GM21737 (cell line): Measurements from ENCODE around the gene SGSH.
"Not testable (repeated sequence)": the region's sequence is repeated elsewhere in the genome, so short reads cannot be mapped to it uniquely, and the experiment has no call there.

Experiments used
- ATAC-seq: cut with Tn5 transposase; IDR thresholded peaks from one replicate; pipeline ENCODE4 v1.9.1; 2021; ENCODE audit warnings: mild to moderate bottlenecking, moderate library complexity; ENCODE audit not compliant: unreplicated experiment

The SGSH gene

DNA sequence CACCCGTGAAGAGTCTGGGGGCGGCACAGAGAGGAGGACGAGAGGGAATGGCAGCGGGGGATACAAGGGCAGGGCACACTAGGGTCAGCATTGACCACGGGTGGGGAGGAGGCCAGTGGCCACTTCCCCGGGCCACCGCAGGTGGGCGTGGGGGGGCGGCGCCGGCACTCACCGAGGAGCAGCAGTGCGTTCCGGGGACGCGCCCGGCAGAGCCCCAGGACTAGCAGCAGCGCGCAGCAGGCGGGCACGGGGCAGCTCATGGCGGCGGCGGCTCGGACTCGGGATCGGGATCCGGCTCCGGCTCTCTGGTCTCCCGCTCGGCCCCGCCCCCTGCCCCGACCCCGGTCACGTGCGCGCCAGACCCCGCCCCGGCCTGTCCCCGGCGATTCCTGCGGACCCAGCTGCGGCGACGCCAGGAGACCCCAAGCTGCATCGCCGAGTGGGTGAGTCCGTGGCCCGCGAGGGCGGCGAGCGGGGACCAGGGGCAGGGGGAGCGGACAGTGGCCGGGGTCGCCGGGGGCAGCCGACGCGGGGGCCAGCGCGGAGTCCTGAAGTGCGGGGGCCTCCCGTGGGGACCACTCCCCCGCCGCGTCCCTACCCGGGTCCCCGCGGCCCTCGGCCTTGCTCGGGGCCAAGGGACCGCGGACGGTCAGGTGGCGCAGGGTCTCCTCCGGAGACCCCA, at the start of gene SGSH, which contains the start of gene SLC26A11:
Gene SGSH, minus strand, starts transcription at position 280 of the 682 bp plus-strand sequence. Its CDS starts 20 bp downstream, at position 260.
Gene SLC26A11, plus strand, starts transcription at position 374 of the 682 bp plus-strand sequence. CDS start 1,134 bp downstream, outside the sequence.
- peak; percentile 35 for ATAC-seq

GRCh38 chr17:80269405-80269807, 49.3 kb upstream of the SGSH start:
- ATAC-seq: no peak

- no peak for ATAC-seq
These were observed 48.3 kb upstream of the SGSH start for GRCh38 chr17:80268427-80268826.

DNA sequence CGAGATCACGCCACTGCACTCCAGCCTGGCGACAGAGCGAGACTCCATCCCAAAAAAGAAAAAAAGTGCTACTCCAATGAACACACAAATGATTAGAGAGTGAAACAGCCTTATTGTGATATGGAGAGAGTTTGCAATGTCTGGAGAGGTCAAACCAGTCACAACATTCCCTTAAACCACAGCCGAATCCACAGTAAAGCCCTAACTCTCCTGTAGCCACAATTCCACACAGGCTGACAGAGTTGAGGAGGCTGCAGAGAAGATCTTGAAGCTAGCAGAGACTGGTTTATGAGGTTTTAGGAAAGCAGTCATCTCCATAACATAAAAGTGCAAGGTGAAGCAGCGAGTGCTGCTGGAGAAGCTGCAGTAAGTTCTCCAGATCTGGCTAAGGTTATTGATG, 47.3 kb upstream of the SGSH start:
- no peak for ATAC-seq

DNA sequence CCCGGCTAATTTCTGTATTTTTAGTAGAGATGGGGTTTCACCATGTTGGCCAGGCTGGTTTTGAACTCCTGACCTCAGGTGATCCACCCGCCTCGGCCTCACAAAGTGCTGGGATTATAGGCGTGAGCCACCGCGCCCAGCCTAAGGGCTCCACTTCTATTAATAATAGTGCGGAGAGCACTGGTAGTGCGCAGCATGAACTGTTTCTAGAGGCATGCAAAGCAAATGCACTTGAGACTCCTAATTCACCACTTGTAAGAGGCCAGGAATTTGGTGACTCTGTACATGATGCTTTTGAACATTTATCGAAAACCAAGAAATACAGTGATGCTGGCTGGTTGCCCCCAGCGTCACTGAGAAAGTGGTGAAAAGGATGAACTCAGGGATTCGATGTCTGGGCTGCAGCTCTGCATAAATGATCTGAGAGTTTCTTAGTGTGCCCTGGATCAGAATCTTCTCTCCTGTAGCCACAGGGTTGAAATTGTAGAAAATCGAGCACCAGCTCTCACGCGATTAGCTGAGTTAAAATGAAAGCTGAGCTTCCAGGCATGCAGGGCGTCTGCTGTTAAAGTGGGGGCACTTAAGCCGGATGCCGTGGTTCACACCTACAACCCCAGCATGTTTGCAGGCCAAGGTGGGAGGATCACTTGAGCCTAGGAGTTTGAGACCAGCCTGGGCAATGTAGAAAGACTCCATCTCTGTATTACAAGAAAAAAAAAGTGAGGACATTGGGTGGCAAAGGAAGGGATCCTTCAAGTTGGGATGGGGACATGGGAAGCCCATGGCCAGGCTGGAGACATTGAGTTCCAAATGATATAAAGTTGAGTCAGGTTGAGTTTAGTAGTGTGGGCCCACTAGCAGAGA, 45.3 kb upstream of the SGSH start:
- no peak for ATAC-seq

DNA sequence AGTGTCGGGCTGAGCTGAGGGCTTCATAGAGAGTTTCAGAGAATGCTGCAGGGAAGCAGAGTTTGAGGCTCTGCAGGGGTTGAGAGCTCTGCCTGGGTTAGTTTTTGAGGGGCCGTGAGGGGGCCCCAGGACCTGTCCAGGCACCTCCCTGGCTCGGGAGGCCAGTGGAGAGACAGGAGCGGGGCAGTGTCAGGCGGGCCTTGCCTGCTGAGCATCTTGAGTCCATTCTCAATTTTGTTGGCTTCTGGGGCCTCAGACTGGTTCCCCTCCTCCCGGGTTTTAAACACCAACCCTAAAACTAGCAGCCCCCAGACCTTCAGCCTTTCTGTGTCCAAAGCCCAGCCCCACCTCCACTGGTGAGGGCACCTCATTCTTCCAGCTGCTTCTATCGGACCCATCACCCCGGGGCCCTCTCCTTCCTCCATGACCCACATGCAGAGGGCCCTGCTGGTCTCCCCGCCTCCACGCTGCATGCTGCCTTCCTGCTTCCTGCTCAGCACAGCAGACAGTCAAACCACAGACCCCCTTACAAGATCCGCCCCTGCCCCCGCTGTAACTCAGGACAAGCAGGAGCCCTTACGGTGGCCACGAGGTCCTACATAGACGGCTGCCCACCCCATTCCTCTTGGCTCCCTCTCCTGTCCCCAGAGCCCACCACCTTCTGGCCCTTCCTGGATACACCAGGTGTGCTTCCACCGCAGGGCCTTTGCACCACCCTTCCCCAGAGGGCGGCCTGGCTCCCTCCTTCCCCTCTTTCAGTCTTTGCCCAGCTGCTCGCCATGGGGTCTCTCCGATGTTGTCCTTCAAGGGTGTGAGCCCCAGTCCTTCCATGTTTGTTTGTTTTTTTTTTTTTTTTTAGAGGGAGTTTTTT, 44.3 kb upstream of the SGSH start:
- ATAC-seq: no peak

DNA sequence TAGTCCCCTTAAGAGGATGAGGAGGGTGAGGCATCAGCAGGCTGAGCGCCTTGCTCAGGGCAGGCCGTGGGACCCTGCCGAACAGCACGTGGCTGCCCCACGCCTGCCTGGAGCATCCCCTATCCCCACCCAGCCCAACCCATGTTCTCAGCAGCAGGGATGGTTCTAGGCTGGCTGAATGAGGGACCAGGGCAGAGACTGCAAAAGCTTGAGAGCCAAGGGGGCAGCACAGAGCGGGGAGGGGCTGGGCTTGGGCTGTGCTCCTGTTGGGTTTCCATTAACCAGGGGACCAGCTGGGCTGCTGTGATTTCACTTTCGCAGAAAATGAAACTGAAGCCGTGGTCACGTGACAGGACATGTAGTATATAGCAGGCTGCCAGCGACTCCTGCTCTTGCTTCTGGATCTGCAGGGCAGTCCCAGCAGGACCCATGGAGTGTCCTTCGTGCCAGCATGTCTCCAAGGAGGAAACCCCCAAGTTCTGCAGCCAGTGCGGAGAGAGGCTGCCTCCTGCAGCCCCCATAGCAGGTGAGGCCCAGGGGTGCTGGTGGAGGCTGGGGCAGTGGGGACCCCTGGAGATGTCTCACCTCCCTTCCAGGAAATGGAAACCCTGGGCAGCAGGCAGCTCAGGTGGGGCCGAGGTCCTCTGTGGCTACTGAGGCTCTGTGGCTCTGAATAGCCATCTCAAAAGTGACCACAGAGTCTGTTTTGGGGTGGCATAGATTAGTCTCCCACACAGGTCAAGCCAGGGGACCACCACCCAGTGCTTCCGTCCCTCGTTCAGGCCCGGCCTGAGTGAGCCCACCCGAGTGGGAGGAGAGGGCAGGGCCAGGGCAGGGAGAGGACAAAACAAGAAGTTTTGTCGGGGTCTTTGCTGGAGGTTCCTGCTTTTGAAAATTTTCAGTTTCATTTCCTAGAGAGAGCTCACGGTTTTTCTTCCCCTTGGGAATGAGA, 43.4 kb upstream of the SGSH start:
- peak; percentile 38 for ATAC-seq

GRCh38 chr17:80262775-80263244, 42.7 kb upstream of the SGSH start:
- ATAC-seq: no peak

DNA sequence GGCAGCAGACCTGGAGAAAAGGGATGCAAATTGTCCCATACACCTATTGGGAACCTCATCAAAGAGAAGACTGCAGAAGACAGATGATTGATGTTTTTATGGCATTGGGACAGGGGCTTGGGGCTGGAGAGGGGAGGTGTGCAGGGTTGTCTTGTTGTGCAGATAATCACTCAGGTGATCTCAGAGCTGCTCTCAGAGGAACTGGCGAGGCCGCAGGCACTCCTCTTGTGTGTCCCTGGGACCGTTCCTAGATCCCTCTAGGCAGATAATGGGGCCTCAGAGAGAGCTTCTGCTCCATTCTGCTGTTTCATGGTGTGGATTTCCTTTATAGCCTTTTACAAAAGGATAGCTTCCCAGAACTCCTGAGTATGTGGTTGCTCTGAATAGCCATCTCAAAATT, 42.2 kb upstream of the SGSH start:
- ATAC-seq: no peak

DNA sequence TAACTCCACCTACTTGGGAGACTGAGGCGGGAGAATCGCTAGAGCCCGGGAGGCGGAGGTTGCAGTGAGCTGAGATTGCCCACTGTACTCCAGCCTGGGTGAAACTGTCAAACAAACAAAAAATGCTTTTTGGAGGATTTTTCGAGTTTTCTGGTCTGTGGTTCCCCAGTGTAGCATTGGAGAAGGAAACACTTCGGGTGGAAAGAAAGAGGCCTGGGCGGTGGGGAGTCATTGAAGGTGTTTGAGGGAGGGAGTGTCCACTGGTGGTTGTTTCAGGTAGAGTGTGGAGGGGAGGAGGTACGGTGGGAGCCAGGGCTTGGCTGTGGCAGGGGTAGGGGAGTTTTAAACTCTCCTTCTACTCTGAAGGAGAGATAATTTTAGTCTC, 41.8 kb upstream of the SGSH start:
- no peak for ATAC-seq

DNA sequence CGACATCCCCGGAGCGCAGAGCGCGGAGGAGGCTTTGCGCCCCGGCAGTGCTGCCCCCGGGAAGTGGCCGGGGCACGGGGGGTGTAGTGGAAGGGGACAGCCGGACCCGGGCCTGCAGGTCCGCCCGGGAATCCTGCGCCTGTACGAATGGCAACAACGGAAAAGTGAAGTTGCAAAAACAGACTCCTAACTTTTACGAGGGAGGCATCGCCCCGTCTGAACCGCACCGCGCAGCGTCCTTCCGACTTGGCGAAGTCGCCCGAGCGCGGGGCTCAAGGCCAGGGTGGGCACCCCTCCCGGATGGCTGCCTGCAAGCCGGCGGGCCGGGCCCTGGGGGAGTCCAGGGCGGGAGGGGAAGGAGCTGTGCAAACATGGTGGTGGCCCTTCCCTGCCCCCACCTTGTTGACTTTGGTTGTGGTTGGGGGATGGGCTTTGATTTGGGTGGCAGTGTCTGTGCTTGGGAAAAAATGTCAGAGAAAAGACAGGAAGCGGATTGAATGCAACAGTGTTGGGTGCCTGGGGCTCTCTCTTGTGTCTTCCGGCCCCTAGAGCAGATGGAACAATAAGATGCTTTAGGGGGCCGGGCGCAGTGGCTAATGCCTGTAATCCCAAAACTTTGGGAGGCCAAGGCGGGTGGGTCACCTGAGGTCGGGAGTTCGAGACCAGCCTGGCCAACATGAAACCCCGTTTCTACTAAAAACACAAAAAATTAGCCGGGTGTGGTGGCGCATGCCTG, 41.2 kb upstream of the SGSH start:
- no peak for ATAC-seq

- no peak for ATAC-seq
These were observed 40.6 kb upstream of the SGSH start, which contains the start of gene RNF213 for GRCh38 chr17:80260791-80261158. RNF213 (plus strand) TSS chr17:80260852; CDS start chr17:80263682, 2,830 bp downstream.

- ATAC-seq: peak; percentile 30
These were observed 40.0 kb upstream of the SGSH start for GRCh38 chr17:80260069-80260535.

GRCh38 chr17:80259457-80260068, 39.4 kb upstream of the SGSH start:
- no peak for ATAC-seq

- not testable (repeated sequence) for ATAC-seq
These were observed 38.2 kb upstream of the SGSH start for GRCh38 chr17:80258296-80258695.

DNA sequence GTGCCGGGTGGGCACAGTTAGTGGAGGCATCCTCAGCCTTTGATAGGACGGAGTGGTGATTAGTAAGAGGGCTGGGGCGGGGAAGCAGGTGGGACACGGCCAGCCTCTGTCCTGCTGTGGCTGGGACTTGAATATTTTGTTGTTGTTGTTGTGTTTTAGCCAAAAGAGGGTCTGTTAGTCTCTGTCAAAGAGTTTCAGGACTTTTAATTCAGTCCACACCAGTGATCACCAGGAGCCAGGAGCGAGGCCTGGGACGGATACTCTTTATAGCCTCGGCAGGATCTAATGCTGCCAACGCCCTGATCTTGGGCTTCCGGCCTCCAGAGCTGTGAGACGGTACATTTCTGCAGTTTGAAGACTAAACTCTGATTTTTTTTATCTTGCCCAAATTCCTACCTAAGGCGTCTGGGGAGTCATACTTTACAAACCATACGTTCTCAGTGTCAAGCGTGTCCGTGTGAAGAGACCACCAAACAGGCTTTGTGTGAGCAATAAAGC, 37.6 kb upstream of the SGSH start:
- ATAC-seq: no peak

- ATAC-seq: no peak
These were observed 35.9 kb upstream of the SGSH start for GRCh38 chr17:80256034-80256350.

DNA sequence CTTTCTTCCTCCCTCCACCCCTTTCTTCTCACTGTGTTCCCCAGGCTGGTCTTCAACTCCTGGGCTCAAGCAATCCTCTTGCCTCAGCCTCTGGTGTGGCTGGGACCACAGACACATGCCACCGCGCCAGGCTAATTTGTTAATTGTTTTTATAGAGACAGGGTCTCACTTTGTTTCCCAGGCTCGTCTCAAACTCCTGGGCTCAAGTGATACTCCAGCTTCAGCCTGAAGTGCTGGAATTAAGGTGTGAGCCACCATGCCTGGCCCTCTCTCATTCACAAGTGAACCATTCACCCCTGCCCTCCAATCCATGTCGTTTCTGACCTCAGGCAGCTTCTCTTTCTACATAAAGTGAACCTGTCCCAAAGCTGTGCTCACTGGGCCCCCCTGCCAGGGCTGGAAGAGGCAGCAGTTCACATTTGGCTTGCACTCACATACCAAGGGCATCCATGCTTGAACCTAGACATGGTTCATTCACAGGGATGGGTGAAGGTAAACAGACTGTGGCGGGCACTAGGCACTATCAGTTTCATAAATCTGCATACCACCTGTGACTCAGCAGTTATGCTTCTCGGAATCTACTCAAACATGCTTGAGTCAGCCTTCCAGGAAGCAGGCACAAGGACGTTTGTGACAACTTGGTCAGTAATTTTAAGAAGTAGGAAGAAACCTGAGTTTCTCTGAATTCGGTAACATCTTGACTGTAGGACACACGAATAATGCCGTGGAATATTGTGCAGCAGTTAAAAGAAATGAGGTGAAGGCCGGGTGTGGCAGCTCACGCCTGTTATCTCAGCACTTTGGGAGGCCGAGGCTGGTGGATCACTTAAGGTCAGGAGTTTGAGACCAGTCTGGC, 34.5 kb upstream of the SGSH start:
- ATAC-seq: peak; percentile 59
